Testis (tissue), 3 donors: ENCODE results near the gene ANXA2. TPM values are rescaled to one million over a fixed set of nuclear protein-coding genes. Genes with fewer than 3 reads are reported as not detected.

Source experiments
- DNase-seq: peaks from one replicate; pipeline ENCODE4 v3.0.0-alpha.2; 2019
- H3K27ac ChIP-seq, 2 donors: fragments of 200-600 bp; sonication (generic); one replicate each; pipeline ENCODE4 v1.5.1; 2019
- H3K27me3 ChIP-seq: fragments of 200-600 bp; sonication (generic); one replicate; pipeline ENCODE4 v1.5.1; 2019
- H3K36me3 ChIP-seq: fragments of 200-600 bp; sonication (generic); one replicate; pipeline ENCODE4 v1.5.1; 2017; ENCODE audit warnings: low read depth; ENCODE audit errors: missing control alignments
- H3K4me1 ChIP-seq: fragments of 200-600 bp; sonication (generic); one replicate; pipeline ENCODE4 v1.5.1; 2019
- H3K4me3 ChIP-seq, 2 donors: fragments of 200-600 bp; sonication (generic); one replicate each; pipeline ENCODE4 v1.5.1; 2017 to 2019
- H3K9me3 ChIP-seq: fragments of 200-600 bp; sonication (generic); one replicate; pipeline ENCODE4 v1.5.1; 2017
- POLR2A ChIP-seq: fragments of 450-650 bp; IDR thresholded peaks from one replicate; pipeline ENCODE4 v1.6.1; 2017; ENCODE audit warnings: antibody characterized with exemption, mild to moderate bottlenecking, moderate library complexity
- WGBS, 2 donors: methylation state at CpG; one replicate each; pipeline ENCODE4 v1.1.5; 2018; 5-methylcytosine and 5-hydroxymethylcytosine counted together
- intact Hi-C: fragments of 100-400 bp; cut with DNase I; formaldehyde crosslinking; loops from one replicate; pipeline ENCODE4 v1.15.1; 2023; ENCODE audit warnings: low total_unique reads
- polyA plus RNA-seq: library from polyadenylated mRNA; stranded (reverse); fragments of 350-450 nt; fragmentation: Illumina TruSeq; extraction: RNeasy Lipid Tissue Mini Kit (QIAGEN cat#74804); gene quantifications from one replicate; pipeline ENCODE4 v1.2.3, GENCODE V29; 2014; ENCODE audit warnings: low read depth, low replicate concordance; ENCODE audit not compliant: insufficient read depth
- total RNA-seq, 2 donors: library from RNA; depleted of rRNA; stranded (reverse); fragments of >200 nt; gene quantifications; one replicate each; pipeline ENCODE4 v1.2.3, GENCODE V29; 2016
- TF ChIP-seq, protein P1 (sequence below), 3 experiments: fragments of 450-650 bp in 2 of 3; fragments of 200-600 bp in 1 of 3; sonication (generic) in 1 of 3; IDR thresholded peaks; one replicate each; pipeline ENCODE4 v1.5.1; 2016 to 2019; ENCODE audit warnings: antibody characterized with exemption in 3 of 3, mild to moderate bottlenecking in 2 of 3, moderate library complexity in 1 of 3

ANXA2 gene
- total and polyA plus RNA-seq, 3 donors from 2014 or later, result 199 to 388 (median 226) TPM

DNA sequence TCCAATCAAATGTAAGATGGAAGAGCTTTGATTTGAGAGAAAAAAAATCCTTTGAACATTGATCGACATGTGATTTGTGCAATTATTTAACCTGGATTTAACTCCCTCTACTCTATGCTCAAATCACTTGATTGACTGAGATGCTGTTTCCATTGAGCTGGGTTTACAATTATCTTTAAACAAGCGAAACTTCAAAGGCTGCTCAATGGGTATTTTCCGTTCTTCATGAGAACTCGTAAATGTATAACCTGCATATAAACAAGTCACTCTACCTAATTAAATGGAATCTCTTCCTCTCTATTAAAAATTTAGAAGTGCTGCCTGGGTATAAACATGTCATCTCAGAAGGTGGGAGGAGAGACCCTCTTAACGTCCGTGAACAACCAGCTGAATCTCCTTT is 71.9 kb downstream of the ANXA2 start:
- WGBS, 2 donors, result 75 to 80% methylated on average over 6 of the region's 6 CpGs
- H3K36me3 ChIP-seq, result no peaks in the 10 kb centered on the region
- no peaks in the 10 kb centered on the region for H3K4me1 ChIP-seq
- H3K27me3 ChIP-seq, result no peaks in the 10 kb centered on the region
- intact Hi-C loops, result loop anchor here (10.0 kb wide), 1 partner anchor 601 kb away; no protein-coding TSS in a partner anchor
- H3K4me3 ChIP-seq, result no peak overlapping the region
- no peak for TF ChIP-seq POLR2A
- TF ChIP-seq, protein P1, sequence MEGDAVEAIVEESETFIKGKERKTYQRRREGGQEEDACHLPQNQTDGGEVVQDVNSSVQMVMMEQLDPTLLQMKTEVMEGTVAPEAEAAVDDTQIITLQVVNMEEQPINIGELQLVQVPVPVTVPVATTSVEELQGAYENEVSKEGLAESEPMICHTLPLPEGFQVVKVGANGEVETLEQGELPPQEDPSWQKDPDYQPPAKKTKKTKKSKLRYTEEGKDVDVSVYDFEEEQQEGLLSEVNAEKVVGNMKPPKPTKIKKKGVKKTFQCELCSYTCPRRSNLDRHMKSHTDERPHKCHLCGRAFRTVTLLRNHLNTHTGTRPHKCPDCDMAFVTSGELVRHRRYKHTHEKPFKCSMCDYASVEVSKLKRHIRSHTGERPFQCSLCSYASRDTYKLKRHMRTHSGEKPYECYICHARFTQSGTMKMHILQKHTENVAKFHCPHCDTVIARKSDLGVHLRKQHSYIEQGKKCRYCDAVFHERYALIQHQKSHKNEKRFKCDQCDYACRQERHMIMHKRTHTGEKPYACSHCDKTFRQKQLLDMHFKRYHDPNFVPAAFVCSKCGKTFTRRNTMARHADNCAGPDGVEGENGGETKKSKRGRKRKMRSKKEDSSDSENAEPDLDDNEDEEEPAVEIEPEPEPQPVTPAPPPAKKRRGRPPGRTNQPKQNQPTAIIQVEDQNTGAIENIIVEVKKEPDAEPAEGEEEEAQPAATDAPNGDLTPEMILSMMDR (IDR thresholded peaks at IDR 0.05), result no peak
- H3K27ac ChIP-seq, result no peak overlapping the region
- no peaks in the 10 kb centered on the region for H3K9me3 ChIP-seq
- DNase-seq, result no peak

DNA sequence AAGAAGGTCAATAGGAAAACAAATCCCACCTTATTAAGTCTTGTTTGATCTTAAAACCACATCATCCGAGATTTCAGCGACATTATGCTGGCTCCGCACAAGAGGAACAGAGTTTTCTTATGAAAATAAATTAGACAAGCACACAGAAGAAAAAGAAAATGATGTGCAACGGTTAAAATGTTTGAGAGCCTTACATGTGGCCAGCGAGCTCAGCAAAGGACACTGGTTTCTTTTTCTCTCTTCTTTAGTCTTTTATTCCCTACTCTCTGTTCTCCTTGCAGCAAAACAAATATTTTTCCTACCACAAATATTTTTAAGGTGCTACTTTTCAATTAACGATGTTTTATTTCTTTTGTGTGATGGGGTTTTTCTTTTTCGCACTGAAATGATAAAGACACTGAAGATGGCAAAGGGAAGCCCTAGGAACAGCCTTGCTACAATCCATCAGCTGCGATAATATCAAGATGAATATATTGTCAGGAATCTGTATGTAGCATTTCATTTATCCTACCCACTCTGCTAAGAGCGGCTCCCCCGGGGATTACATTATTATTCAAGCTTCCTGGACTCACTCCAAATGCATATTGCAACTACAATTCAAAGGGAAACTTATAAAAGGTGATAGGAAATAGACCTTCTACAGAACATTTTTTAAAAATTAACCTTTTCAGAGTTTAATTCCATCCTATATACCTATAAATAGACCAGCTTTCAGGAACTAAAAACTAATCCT is 72.9 kb downstream of the ANXA2 start:
- no peak overlapping the region for H3K4me3 ChIP-seq
- WGBS, 2 donors, result 57 to 60% methylated on average over 10 of the region's 10 CpGs
- TF ChIP-seq, protein P1 (IDR thresholded peaks at IDR 0.05), result no peak
- no peak for TF ChIP-seq POLR2A
- no peaks in the 10 kb centered on the region for H3K9me3 ChIP-seq
- no peak for DNase-seq
- no peaks in the 10 kb centered on the region for H3K27me3 ChIP-seq
- H3K4me1 ChIP-seq, result no peaks in the 10 kb centered on the region
- no peak overlapping the region for H3K27ac ChIP-seq
- intact Hi-C loops, result loop anchor here (10.0 kb wide), 1 partner anchor 600 kb away; no protein-coding TSS in a partner anchor
- H3K36me3 ChIP-seq, result no peaks in the 10 kb centered on the region

DNA sequence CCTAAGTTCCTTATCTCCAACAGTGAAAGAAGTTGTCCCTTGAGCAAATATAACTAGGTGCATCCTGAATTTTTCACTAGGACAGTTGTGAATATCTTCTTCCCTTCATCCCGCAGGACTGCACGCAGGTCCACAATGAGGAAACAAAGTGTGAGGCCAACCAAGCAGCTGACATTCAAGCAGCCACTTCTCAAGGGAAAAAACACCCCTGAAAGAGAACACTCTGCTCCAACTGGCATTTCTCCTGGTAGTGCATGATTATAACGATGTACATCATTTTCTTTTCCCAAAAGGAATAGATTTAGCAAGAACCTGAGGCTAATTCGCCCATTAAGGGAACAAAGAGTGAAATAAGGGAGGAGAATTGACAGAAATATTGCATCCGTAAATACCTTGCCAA is 74.5 kb downstream of the ANXA2 start:
- no peak for TF ChIP-seq POLR2A
- TF ChIP-seq, protein P1 (IDR thresholded peaks at IDR 0.05), result no peak
- Histone ChIP-seq H3K36me3 (no peaks in the 10 kb centered on the region), H3K27me3 (no peaks in the 10 kb centered on the region), H3K9me3 (no peaks in the 10 kb centered on the region), H3K4me1 (no peaks in the 10 kb centered on the region), H3K27ac (no peak overlapping the region), H3K4me3 (no peak overlapping the region)
- 30 to 34% methylated on average over 5 of the region's 5 CpGs for WGBS, 2 donors
- DNase-seq, result peak; percentile 34
- intact Hi-C loops, result loop anchor here (10.0 kb wide), 1 partner anchor 599 kb away; no protein-coding TSS in a partner anchor

DNA sequence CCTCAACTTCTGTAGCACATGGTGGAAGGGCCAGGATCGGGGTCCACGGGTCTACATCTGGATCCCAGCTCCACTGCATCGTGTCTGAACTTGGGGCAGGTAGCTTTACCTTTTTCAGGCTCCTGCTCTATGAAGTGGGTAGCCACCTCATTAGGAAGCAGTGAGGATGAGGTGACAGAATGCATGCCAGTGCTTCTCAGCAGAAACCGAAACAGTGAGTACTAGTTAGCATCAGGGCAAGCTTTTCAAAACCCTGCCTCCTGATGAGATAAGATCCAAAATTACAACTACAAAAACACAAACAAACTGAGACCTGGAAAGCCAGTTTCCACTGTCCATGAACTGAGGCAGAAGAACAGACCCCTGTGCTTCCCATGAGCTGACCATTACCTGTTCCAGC is 77.4 kb downstream of the ANXA2 start:
- no peak overlapping the region for H3K4me3 ChIP-seq
- 83 to 95% methylated on average over 4 of the region's 4 CpGs for WGBS, 2 donors
- H3K27ac ChIP-seq, result no peak overlapping the region
- H3K4me1 ChIP-seq, result no peaks in the 10 kb centered on the region
- DNase-seq, result no peak
- H3K9me3 ChIP-seq, result no peaks in the 10 kb centered on the region
- intact Hi-C loops, result loop anchor here (10.0 kb wide), 1 partner anchor 596 kb away; no protein-coding TSS in a partner anchor
- H3K36me3 ChIP-seq, result no peaks in the 10 kb centered on the region
- H3K27me3 ChIP-seq, result no peaks in the 10 kb centered on the region
- TF ChIP-seq, protein P1 (IDR thresholded peaks at IDR 0.05), result no peak
- TF ChIP-seq POLR2A, result no peak
